Smooth muscle cell (in vitro differentiated cells): ENCODE results near the gene FEM1B. TPM values are rescaled to one million over a fixed set of nuclear protein-coding genes. Genes with fewer than 3 reads are reported as not detected.

Experiments
- DNase-seq: peaks from one replicate; lab custom pipeline; 2025; ENCODE audit not compliant: unreplicated experiment; lab: John Stamatoyannopoulos, UW
- H2AFZ ChIP-seq: fragments of 200-600 bp; sonication (generic); 2 replicates; pipeline ENCODE4 v1.6.0; 2016; ENCODE audit warnings: antibody characterized with exemption, low read depth, mild to moderate bottlenecking
- H3F3A ChIP-seq: fragments of 200-600 bp; sonication (generic); 2 replicates; pipeline ENCODE4 v1.6.0; 2017; ENCODE audit warnings: antibody characterized with exemption, low read depth
- H3K27ac ChIP-seq: fragments of 200-600 bp; sonication (generic); 2 replicates; pipeline ENCODE4 v1.5.1; 2016; ENCODE audit warnings: low read depth, mild to moderate bottlenecking
- H3K27me3 ChIP-seq: fragments of 200-600 bp; sonication (generic); 2 replicates; pipeline ENCODE4 v1.6.1; 2016; ENCODE audit warnings: low read depth, mild to moderate bottlenecking
- H3K36me3 ChIP-seq: fragments of 200-600 bp; sonication (generic); 2 replicates; pipeline ENCODE4 v1.5.1; 2016; ENCODE audit warnings: low read depth
- H3K4me1 ChIP-seq: fragments of 200-600 bp; sonication (generic); 2 replicates; pipeline ENCODE4 v1.5.1; 2016; ENCODE audit warnings: low read depth
- H3K4me2 ChIP-seq: fragments of 200-600 bp; sonication (generic); 2 replicates; pipeline ENCODE4 v1.6.0; 2016; ENCODE audit warnings: mild to moderate bottlenecking
- H3K4me3 ChIP-seq: fragments of 200-600 bp; sonication (generic); 2 replicates; pipeline ENCODE4 v1.5.1; 2016; ENCODE audit warnings: mild to moderate bottlenecking
- H3K79me2 ChIP-seq: fragments of 200-600 bp; sonication (generic); 2 replicates; pipeline ENCODE4 v1.6.0; 2016; ENCODE audit warnings: low read depth, mild to moderate bottlenecking
- H3K9ac ChIP-seq: fragments of 200-600 bp; sonication (generic); 2 replicates; pipeline ENCODE4 v1.6.0; 2016; ENCODE audit warnings: low read depth
- H3K9me3 ChIP-seq: fragments of 200-600 bp; sonication (generic); replicated peaks from 2 replicates; pipeline ENCODE4 v1.5.1; 2016; ENCODE audit warnings: low read depth
- H4K20me1 ChIP-seq: fragments of 200-600 bp; sonication (generic); 2 replicates; pipeline ENCODE4 v1.6.0; 2016; ENCODE audit warnings: low read depth
- WGBS: methylation state at CpG from one replicate; pipeline ENCODE4 v1.1.7; 2016; ENCODE audit warnings: low lambda C conversion rate; 5-methylcytosine and 5-hydroxymethylcytosine counted together
- polyA plus RNA-seq: library from polyadenylated mRNA; unstranded; fragments of >200 nt; fragmentation: Nextera tagmentation; extraction: Ambion mirVana; gene quantifications from 2 replicates; pipeline ENCODE4 v1.2.1, GENCODE V29; 2016
- total RNA-seq: library from RNA; depleted of rRNA; stranded (reverse); fragments of >200 nt; gene quantifications from 2 replicates; pipeline ENCODE4 v1.2.3, GENCODE V29; 2014
- TF ChIP-seq, protein P1 (sequence below): fragments of 200-600 bp; sonication (generic); IDR thresholded peaks from 2 replicates; pipeline ENCODE4 v1.5.1; 2017; ENCODE audit warnings: borderline replicate concordance, mild to moderate bottlenecking, antibody characterized with exemption; ENCODE audit not compliant: insufficient read depth, poor library complexity, severe bottlenecking

The FEM1B gene
- total and polyA plus RNA-seq, 2 experiments from 2014 or later: 13.0 to 41.4 TPM

DNA sequence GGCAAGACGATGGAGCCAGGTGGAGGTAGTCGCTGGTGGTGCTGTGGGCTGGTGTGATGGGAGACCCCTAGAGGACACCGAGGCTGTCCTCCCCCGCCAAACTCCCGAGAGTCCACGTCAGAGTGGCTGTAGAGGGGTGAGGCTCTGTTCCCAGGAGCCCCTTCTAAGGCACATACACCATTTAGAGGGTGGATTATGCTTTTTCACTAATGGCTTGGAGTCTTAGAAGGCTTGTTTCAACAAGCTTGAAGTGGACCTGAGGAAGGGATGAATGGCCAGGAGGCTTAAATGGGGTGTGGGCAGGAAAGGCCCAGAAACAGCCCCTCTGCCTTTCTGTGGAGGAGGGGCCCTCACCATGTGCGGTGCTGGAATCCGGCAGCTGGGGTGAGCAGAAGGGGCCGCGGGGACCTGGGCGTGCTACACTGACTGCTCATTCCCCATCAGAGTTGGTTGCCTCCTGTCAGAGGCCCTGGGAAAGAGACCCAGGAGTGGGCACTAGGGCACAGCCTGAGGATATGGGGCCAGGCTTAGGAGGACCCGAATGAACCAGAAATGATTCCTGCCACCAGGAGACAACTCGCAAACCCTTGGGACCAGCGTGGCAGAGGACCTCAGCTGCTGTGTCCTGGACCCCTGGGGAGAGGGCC is 66.2 kb downstream of the FEM1B start:
- Histone ChIP-seq H4K20me1 (no peaks in the 10 kb centered on the region), H3K27me3 (no peaks in the 10 kb centered on the region), H3K36me3 (no peaks in the 10 kb centered on the region), H3K4me2 (no peak overlapping the region), H3K9ac (no peak overlapping the region), H3K4me1 (no peaks in the 10 kb centered on the region), H3K4me3 (no peak overlapping the region), H3K27ac (no peak overlapping the region), H3K79me2 (no peaks in the 10 kb centered on the region), H2AFZ (no peak overlapping the region), H3K9me3 (no peaks in the 10 kb centered on the region), H3F3A (peaks cover 4% of the 10 kb centered on the region)
- TF ChIP-seq, protein P1, sequence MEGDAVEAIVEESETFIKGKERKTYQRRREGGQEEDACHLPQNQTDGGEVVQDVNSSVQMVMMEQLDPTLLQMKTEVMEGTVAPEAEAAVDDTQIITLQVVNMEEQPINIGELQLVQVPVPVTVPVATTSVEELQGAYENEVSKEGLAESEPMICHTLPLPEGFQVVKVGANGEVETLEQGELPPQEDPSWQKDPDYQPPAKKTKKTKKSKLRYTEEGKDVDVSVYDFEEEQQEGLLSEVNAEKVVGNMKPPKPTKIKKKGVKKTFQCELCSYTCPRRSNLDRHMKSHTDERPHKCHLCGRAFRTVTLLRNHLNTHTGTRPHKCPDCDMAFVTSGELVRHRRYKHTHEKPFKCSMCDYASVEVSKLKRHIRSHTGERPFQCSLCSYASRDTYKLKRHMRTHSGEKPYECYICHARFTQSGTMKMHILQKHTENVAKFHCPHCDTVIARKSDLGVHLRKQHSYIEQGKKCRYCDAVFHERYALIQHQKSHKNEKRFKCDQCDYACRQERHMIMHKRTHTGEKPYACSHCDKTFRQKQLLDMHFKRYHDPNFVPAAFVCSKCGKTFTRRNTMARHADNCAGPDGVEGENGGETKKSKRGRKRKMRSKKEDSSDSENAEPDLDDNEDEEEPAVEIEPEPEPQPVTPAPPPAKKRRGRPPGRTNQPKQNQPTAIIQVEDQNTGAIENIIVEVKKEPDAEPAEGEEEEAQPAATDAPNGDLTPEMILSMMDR: no peak
- no peak for DNase-seq
- 90% methylated on average over 14 of the region's 14 CpGs for WGBS

DNA sequence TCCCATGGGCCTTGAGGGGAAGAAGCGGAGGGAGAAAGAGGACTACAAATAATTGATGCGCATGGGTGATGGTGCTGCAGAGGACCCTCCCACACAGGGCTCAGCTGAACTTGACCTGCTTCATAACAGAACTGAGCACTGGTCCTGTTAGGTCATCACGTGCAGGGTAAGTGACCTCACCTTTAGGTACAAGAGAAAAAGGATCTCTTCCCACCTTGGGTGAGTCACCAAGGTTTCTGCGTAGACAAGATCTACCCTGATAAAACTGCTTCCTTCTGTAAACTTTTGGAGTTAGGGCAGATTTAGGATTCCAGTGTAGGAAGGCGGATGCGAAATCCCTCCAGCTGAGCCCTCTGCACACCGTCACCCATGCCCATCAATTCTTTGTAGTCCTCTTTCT is 67.1 kb downstream of the FEM1B start:
- no peaks in the 10 kb centered on the region for H3K36me3 ChIP-seq

More for the DNA sequence above, 67.1 kb downstream of the FEM1B start:
- Histone ChIP-seq H4K20me1 (no peaks in the 10 kb centered on the region), H3K4me2 (no peak overlapping the region), H3F3A (peaks cover 4% of the 10 kb centered on the region), H3K9ac (no peak overlapping the region), H3K79me2 (no peaks in the 10 kb centered on the region), H3K27ac (no peak overlapping the region), H2AFZ (no peak overlapping the region), H3K4me1 (no peaks in the 10 kb centered on the region), H3K27me3 (no peaks in the 10 kb centered on the region), H3K4me3 (no peak overlapping the region), H3K9me3 (no peaks in the 10 kb centered on the region)
- no peak for DNase-seq
- WGBS: 84% methylated on average over 7 of the region's 7 CpGs
- TF ChIP-seq, protein P1: no peak

Other genes with a start within 250 kb of the FEM1B start
- gene PIAS1, start 223.4 kb upstream of the FEM1B start, total RNA-seq: 56.1 and 66.5 TPM in 2 replicates
- 42.6 and 46.4 TPM in 2 replicates for gene PIAS1, start 223.4 kb upstream of the FEM1B start, polyA plus RNA-seq
- gene CALML4, start 72.4 kb upstream of the FEM1B start, total RNA-seq: 1.3 and 2.2 TPM in 2 replicates
- 2.6 and 3.2 TPM in 2 replicates for gene CALML4, start 72.4 kb upstream of the FEM1B start, polyA plus RNA-seq
- 11.5 and 15.2 TPM in 2 replicates for gene CLN6, start 48.0 kb upstream of the FEM1B start, total RNA-seq
- 2.5 and 3.0 TPM in 2 replicates for gene CLN6, start 48.0 kb upstream of the FEM1B start, polyA plus RNA-seq
- gene ITGA11, start 154.4 kb downstream of the FEM1B start, total RNA-seq: 85.9 and 87.8 TPM in 2 replicates
- gene ITGA11, start 154.4 kb downstream of the FEM1B start, polyA plus RNA-seq: 89.4 and 133 TPM in 2 replicates